Measurements from ENCODE around the gene TMEM131. TPM values are rescaled to one million over a fixed set of nuclear protein-coding genes. Genes with fewer than 3 reads are reported as not detected.

TMEM131 gene
- total and polyA plus RNA-seq, 2 of the 8 experiments (the other 6 are each of a cell fraction or from before 2014, with no cell fraction given) = 9.7 to 22.9 TPM

GRCh38 chr2:98037666-98038336, 42.1 kb upstream of the TMEM131 start (continued):
- TF ChIP-seq, protein P1, sequence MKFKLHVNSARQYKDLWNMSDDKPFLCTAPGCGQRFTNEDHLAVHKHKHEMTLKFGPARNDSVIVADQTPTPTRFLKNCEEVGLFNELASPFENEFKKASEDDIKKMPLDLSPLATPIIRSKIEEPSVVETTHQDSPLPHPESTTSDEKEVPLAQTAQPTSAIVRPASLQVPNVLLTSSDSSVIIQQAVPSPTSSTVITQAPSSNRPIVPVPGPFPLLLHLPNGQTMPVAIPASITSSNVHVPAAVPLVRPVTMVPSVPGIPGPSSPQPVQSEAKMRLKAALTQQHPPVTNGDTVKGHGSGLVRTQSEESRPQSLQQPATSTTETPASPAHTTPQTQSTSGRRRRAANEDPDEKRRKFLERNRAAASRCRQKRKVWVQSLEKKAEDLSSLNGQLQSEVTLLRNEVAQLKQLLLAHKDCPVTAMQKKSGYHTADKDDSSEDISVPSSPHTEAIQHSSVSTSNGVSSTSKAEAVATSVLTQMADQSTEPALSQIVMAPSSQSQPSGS (IDR thresholded peaks at IDR 0.05; ENCODE audit: low read length) = no peak
- TF ChIP-seq CHD2 (IDR thresholded peaks at IDR 0.05; ENCODE audit: low read length) (no peak), CTCF (IDR thresholded peaks at IDR 0.05; ENCODE audit: control extremely low read depth in 1 of 3, insufficient read depth in 1 of 3, low read depth in 1 of 3, low read length in 3 of 3) (no peak), HDAC6 (IDR thresholded peaks at IDR 0.05; ENCODE audit: low read depth, low read length) (no peak), FOSL1 (IDR thresholded peaks at IDR 0.05; ENCODE audit: insufficient read depth, low read depth, low read length) (no peak), SAP30 (IDR thresholded peaks at IDR 0.05; ENCODE audit: insufficient read depth, insufficient replicate concordance, low read length) (no peak)

Measured in H1 (cell line).